ENCODE measurements around the gene RBM33.

Gene RBM33

GRCh38 chr7:155741805-155742204 is 97.3 kb downstream of the RBM33 start:
- no peak for DNase-seq (ENCODE audit: low read depth in 1 of 2, low spot score in 1 of 2)

GRCh38 chr7:155743177-155743576 is 98.7 kb downstream of the RBM33 start:
- no peak for DNase-seq (ENCODE audit: low read depth in 1 of 2, low spot score in 1 of 2)

- no peak for DNase-seq (ENCODE audit: low read depth in 1 of 2, low spot score in 1 of 2)
Observed at GRCh38 chr7:155744971-155745683, 100.7 kb downstream of the RBM33 start.

- no peak for DNase-seq (ENCODE audit: low read depth in 1 of 2, low spot score in 1 of 2)
Observed at GRCh38 chr7:155745737-155746136, 101.3 kb downstream of the RBM33 start.

- no peak for DNase-seq (ENCODE audit: low read depth in 1 of 2, low spot score in 1 of 2)
Observed at GRCh38 chr7:155746188-155746587, 101.7 kb downstream of the RBM33 start.

- no peak for DNase-seq (ENCODE audit: low read depth in 1 of 2, low spot score in 1 of 2)
Observed at GRCh38 chr7:155747209-155747608, 102.7 kb downstream of the RBM33 start.

GRCh38 chr7:155749578-155749977 is 105.1 kb downstream of the RBM33 start:
- DNase-seq (ENCODE audit: low read depth in 1 of 2, low spot score in 1 of 2), result no peak

GRCh38 chr7:155750255-155751125 is 106.0 kb downstream of the RBM33 start:
- DNase-seq (ENCODE audit: low read depth in 1 of 2, low spot score in 1 of 2), result no peak

- no peak for DNase-seq (ENCODE audit: low read depth in 1 of 2, low spot score in 1 of 2)
Observed at GRCh38 chr7:155751409-155751808, 106.9 kb downstream of the RBM33 start.

GRCh38 chr7:155752756-155753445 is 108.4 kb downstream of the RBM33 start:
- DNase-seq (ENCODE audit: low read depth in 1 of 2, low spot score in 1 of 2), result no peak

- DNase-seq (ENCODE audit: low read depth in 1 of 2, low spot score in 1 of 2), result no peak
Observed at GRCh38 chr7:155753446-155753965, 109.0 kb downstream of the RBM33 start.

GRCh38 chr7:155754165-155754564 is 109.7 kb downstream of the RBM33 start:
- DNase-seq (ENCODE audit: low read depth in 1 of 2, low spot score in 1 of 2), result no peak

- no peak for DNase-seq (ENCODE audit: low read depth in 1 of 2, low spot score in 1 of 2)
Observed at GRCh38 chr7:155755026-155755425, 110.6 kb downstream of the RBM33 start.

- DNase-seq (ENCODE audit: low read depth in 1 of 2, low spot score in 1 of 2), result no peak
Observed at GRCh38 chr7:155756322-155756721, 111.9 kb downstream of the RBM33 start.

GRCh38 chr7:155758348-155758747 is 113.9 kb downstream of the RBM33 start:
- DNase-seq (ENCODE audit: low read depth in 1 of 2, low spot score in 1 of 2), result no peak

- no peak for DNase-seq (ENCODE audit: low read depth in 1 of 2, low spot score in 1 of 2)
Observed at GRCh38 chr7:155759740-155760430, 115.4 kb downstream of the RBM33 start.

GRCh38 chr7:155761162-155761561 is 116.7 kb downstream of the RBM33 start:
- DNase-seq (ENCODE audit: low read depth in 1 of 2, low spot score in 1 of 2), result no peak

GRCh38 chr7:155762036-155762435 is 117.6 kb downstream of the RBM33 start:
- no peak for DNase-seq (ENCODE audit: low read depth in 1 of 2, low spot score in 1 of 2)

GRCh38 chr7:155762655-155763054 is 118.2 kb downstream of the RBM33 start:
- no peak for DNase-seq (ENCODE audit: low read depth in 1 of 2, low spot score in 1 of 2)

GRCh38 chr7:155763122-155763521 is 118.7 kb downstream of the RBM33 start:
- no peak for DNase-seq (ENCODE audit: low read depth in 1 of 2, low spot score in 1 of 2)

Measured in activated CD4-positive, alpha-beta T cell treated with anti-CD3 and anti-CD28 coated beads, Interleukin-2, amount 50 U/mL, for 24 hours (primary cell).